CD4-positive, alpha-beta memory T cell (primary cell): ENCODE data around the gene ENG. TPM values are rescaled to one million over a fixed set of nuclear protein-coding genes. Genes with fewer than 3 reads are reported as not detected.
A peak's percentile ranks its signal among the peaks of the same experiment; 100 is the strongest.

Source experiments
- CTCF ChIA-PET: fragments of 350-600 bp; sonication (Branson Sonifier 250); formaldehyde crosslinking; loops from one replicate; lab custom pipeline; 2021; ENCODE audit warnings: inconsistent platforms; ENCODE audit not compliant: partially characterized antibody; lab: Charles Lee
- POLR2A ChIA-PET: fragments of 350-600 bp; sonication (Branson Sonifier 250); formaldehyde crosslinking; loops from one replicate; lab custom pipeline; 2021; ENCODE audit not compliant: partially characterized antibody; lab: Charles Lee
- DNase-seq, 5 donors: peaks; one replicate each; pipeline versions ENCODE4 v3.0.0 to v3.0.0-alpha.2; 2020 to 2022; ENCODE audit warnings: mixed read lengths in 1 of 5
- H3K27ac ChIP-seq: one replicate; pipeline ENCODE4 v1.7.0; 2013; ENCODE audit warnings: low read depth, low read length
- H3K27me3 ChIP-seq: 2 replicates; pipeline ENCODE4 v1.7.0; 2013; ENCODE audit warnings: mild to moderate bottlenecking, low read length, moderate library complexity; ENCODE audit not compliant: insufficient read depth
- H3K36me3 ChIP-seq: 2 replicates; pipeline ENCODE4 v1.7.0; 2013; ENCODE audit warnings: mild to moderate bottlenecking, low read length, moderate library complexity; ENCODE audit not compliant: insufficient read depth
- H3K4me1 ChIP-seq: 2 replicates; pipeline ENCODE4 v1.7.0; 2013; ENCODE audit warnings: mild to moderate bottlenecking, low read length, moderate library complexity; ENCODE audit not compliant: insufficient read depth
- H3K4me3 ChIP-seq, 2 donors: one replicate each; pipeline ENCODE4 v1.7.0; 2013; ENCODE audit warnings: low read length in 2 of 2, mild to moderate bottlenecking in 1 of 2
- H3K9me3 ChIP-seq, 2 donors: one replicate each; pipeline ENCODE4 v1.7.0; 2013; ENCODE audit warnings: low read length in 2 of 2, control low read depth in 1 of 2; ENCODE audit not compliant: control insufficient read depth in 1 of 2
- H3K27ac Mint-ChIP-seq, 7 donors: one replicate each; pipeline ENCODE4 v1.8.0; 2020 to 2021; ENCODE audit warnings: mixed read lengths in 7 of 7, mild to moderate bottlenecking in 6 of 7, inconsistent platforms in 3 of 7, moderate library complexity in 3 of 7
- H3K27me3 Mint-ChIP-seq, 2 donors: one replicate each; pipeline ENCODE4 v1.8.0; 2020 to 2021; ENCODE audit warnings: mixed read lengths in 2 of 2
- H3K36me3 Mint-ChIP-seq, 2 donors: one replicate each; pipeline ENCODE4 v1.8.0; 2020 to 2021; ENCODE audit warnings: mixed read lengths in 2 of 2, inconsistent platforms in 1 of 2, mild to moderate bottlenecking in 1 of 2
- H3K4me1 Mint-ChIP-seq, 4 donors: one replicate each; pipeline ENCODE4 v1.8.0; 2020 to 2021; ENCODE audit warnings: mixed read lengths in 4 of 4, mild to moderate bottlenecking in 1 of 4
- H3K4me3 Mint-ChIP-seq, 8 donors: one replicate each; pipeline ENCODE4 v1.8.0; 2020 to 2021; ENCODE audit warnings: mixed read lengths in 8 of 8, mild to moderate bottlenecking in 7 of 8, moderate library complexity in 6 of 8, inconsistent platforms in 3 of 8
- H3K9me3 Mint-ChIP-seq, 8 donors: one replicate each; pipeline ENCODE4 v1.8.0; 2020 to 2021; ENCODE audit warnings: mixed read lengths in 8 of 8, mild to moderate bottlenecking in 5 of 8, inconsistent platforms in 3 of 8, moderate library complexity in 1 of 8
- intact Hi-C: fragments of 100-400 bp; cut with micrococcal nuclease; formaldehyde crosslinking; loops from one replicate; pipeline ENCODE4 v1.15.1; 2023
- polyA plus RNA-seq, 2 donors: library from polyadenylated mRNA; unstranded; fragments of 300-500 nt; fragmentation: Illumina TruSeq; gene quantifications; one replicate each; pipeline ENCODE4 v1.2.3, GENCODE V29; 2021
- total RNA-seq, 2 experiments: library from RNA; stranded (reverse); gene quantifications; one replicate each; pipeline ENCODE4 v1.2.3, GENCODE V29; 2021

Gene ENG
- total and polyA plus RNA-seq, 4 experiments from 2014 or later, result 2.0 to 13.8 (median 8.9) TPM

- peaks cover 3 to 15% (median 5%) of the 10 kb centered on the region in 4 donors for H3K4me1 Mint-ChIP-seq
- H3K4me3 Mint-ChIP-seq, result peak overlapping the region in 1 of 8 donors; percentile 13
- no peaks in the 10 kb centered on the region for H3K27me3 ChIP-seq
- no peak overlapping the region for H3K27ac ChIP-seq
- no peak overlapping the region for H3K4me3 ChIP-seq
- intact Hi-C loops, result no loop called here
- no peaks in the 10 kb centered on the region for H3K27me3 Mint-ChIP-seq
- ChIA-PET POLR2A (no interaction called here), CTCF (no interaction called here)
- H3K36me3 ChIP-seq, result no peaks in the 10 kb centered on the region
- H3K9me3 Mint-ChIP-seq, result no peaks in the 10 kb centered on the region
- H3K9me3 ChIP-seq, result no peaks in the 10 kb centered on the region
- H3K4me1 ChIP-seq, result peaks cover 11% of the 10 kb centered on the region
- peak overlapping the region in 2 of 7 donors; percentile 50 to 75 for H3K27ac Mint-ChIP-seq
- DNase-seq, result no peak
- H3K36me3 Mint-ChIP-seq, result peaks cover 3 to 9% of the 10 kb centered on the region in 2 donors
Observed at GRCh38 chr9:127875306-127875966, 21.0 kb upstream of the ENG start.

DNA sequence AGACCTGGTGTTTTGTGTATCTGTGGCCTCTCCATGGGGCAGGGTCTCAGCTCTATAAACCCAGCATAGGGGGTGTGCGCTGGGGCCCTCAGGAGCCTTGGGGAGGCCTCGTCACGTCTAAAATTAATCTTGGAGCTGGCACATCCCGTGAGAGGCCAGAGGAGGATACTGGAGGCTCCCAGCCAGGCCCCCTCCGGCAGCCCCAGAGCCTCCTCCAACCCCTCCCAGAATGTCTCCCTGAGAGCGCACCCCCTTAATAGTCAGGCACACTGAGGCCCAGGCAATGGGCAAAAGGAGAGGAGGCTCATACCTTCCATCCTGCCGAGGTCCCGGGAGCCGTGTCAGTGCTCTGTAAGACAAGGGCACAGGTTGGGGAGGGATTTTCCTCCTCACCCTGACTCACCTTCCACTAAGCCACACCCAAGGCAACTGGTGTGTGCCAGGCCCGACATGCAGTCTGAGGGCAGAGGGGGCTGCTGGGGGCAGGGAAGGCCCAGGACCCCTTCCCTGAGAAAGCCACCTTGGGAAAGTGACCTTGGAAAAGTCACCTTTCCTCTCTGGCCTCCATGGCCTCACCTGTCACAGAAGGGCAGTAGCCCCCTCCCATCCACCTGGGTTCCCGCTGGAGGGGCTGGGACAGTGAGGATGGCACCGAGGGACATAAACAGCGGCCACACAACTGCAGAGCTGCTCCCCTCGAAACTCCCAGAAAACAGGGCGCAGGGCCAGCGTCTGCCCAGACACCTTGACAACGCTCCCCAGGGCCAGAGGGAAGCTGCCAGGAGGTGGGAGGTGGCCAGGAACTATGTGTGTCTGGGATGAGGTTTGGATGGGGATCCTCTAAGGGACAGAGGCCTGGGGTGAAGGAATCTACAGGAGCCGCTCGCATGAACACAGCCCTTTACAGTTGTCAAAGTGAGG lies 20.1 kb upstream of the ENG start:
- POLR2A ChIA-PET, result interaction anchor here (1.2 kb wide), 2 partner anchors 9 to 139 kb away, joined by 4 to 5 read pairs; partner anchors contain the start of gene TOR2A
- Histone ChIP-seq H3K9me3 (no peaks in the 10 kb centered on the region), H3K36me3 (no peaks in the 10 kb centered on the region), H3K4me1 (peaks cover 15% of the 10 kb centered on the region), H3K4me3 (no peak overlapping the region), H3K27me3 (no peaks in the 10 kb centered on the region), H3K27ac (no peak overlapping the region)
- intact Hi-C loops, result loop anchor here (5.0 kb wide), 1 partner anchor 43 kb away; the partner anchor contains the start of gene ST6GALNAC4
- Mint-ChIP-seq H3K9me3 (no peaks in the 10 kb centered on the region), H3K4me3 (no peak overlapping the region), H3K27me3 (no peaks in the 10 kb centered on the region), H3K27ac (peak overlapping the region in 1 of 7 donors; percentile 75), H3K4me1 (peaks cover 3 to 15% (median 5%) of the 10 kb centered on the region in 4 donors), H3K36me3 (peaks cover 3 to 9% of the 10 kb centered on the region in 2 donors)
- no peak for DNase-seq
- CTCF ChIA-PET, result interaction anchor here (0.7 to 2.5 kb wide), 3 partner anchors 19 to 140 kb away, joined by 3 to 11 read pairs (median 3); partner anchors contain the start of gene TOR2A

DNA sequence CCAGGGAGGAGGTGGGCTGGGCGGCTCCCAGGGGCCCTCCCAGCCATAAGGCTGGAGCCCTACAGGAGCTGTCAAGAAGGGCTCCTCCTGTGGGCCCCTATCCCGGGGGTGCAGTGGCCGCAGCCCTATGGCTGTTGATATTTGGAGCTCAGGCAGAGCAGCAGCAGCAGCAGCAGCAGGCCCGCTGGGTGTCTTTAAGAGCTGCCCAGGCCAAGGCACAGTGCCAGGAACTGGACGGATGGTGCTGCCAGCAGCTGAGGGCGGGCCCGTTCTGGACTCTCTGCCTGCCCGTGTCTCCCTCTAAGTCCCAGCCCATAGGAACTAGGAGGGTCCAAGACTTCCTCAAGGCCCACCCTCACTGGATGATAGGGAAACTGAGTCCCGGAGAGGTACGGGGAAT lies 19.4 kb upstream of the ENG start:
- Mint-ChIP-seq H3K9me3 (no peaks in the 10 kb centered on the region), H3K27ac (no peak overlapping the region), H3K4me1 (peaks cover 3 to 12% (median 5%) of the 10 kb centered on the region in 4 donors), H3K4me3 (no peak overlapping the region), H3K27me3 (no peaks in the 10 kb centered on the region), H3K36me3 (peaks cover 3 to 9% of the 10 kb centered on the region in 2 donors)
- Histone ChIP-seq H3K4me1 (peaks cover 15% of the 10 kb centered on the region), H3K9me3 (no peaks in the 10 kb centered on the region), H3K27me3 (no peaks in the 10 kb centered on the region), H3K4me3 (no peak overlapping the region), H3K36me3 (no peaks in the 10 kb centered on the region), H3K27ac (no peak overlapping the region)
- ChIA-PET CTCF (interaction anchor here (0.7 to 2.5 kb wide), 4 partner anchors 19 to 139 kb away, joined by 3 to 11 read pairs (median 4); partner anchors contain the start of gene TOR2A), POLR2A (interaction anchor here (0.5 to 1.2 kb wide), 3 partner anchors 9 to 426 kb away, joined by 4 to 6 read pairs (median 5); partner anchors contain the start of gene TOR2A)
- intact Hi-C loops, result loop anchor here (5.0 kb wide), 1 partner anchor 43 kb away; the partner anchor contains the start of gene ST6GALNAC4
- no peak for DNase-seq

DNA sequence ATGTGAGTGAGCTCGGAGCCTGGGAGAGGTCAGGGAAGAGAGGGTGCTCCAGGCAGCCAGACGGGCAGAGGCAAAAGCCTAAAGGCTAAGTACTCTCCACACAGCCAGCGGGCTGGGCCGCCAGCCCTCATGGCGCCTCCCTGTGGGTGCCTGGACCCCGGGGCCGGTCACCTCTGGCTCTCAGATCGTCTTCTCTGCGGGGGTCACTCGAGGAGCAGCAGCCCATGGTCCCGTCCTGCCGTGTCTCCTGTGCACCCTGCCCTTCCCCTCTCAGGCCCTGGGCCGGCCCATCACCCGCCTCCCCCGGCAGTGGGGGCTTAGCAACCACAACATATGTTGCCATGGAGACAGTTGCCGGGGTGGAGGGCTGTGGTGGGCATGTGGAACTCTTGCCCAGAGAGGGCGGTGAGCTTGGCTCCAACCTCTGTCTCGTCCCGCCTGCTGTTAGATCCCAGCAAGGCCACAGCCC lies 18.8 kb upstream of the ENG start:
- peaks cover 0 to 6% of the 10 kb centered on the region in 2 donors for H3K36me3 Mint-ChIP-seq
- intact Hi-C loops, result loop anchor here (5.0 kb wide), 1 partner anchor 44 kb away; the partner anchor contains the start of gene ST6GALNAC4
- H3K4me1 ChIP-seq, result peaks cover 11% of the 10 kb centered on the region
- H3K36me3 ChIP-seq, result peaks cover 3% of the 10 kb centered on the region
- DNase-seq, result no peak
- H3K27ac Mint-ChIP-seq, result no peak overlapping the region
- no peaks in the 10 kb centered on the region for H3K9me3 ChIP-seq
- ChIA-PET POLR2A (interaction anchor here (0.5 to 1.2 kb wide), 3 partner anchors 8 to 426 kb away, joined by 4 to 6 read pairs (median 5); partner anchors contain the start of gene TOR2A), CTCF (interaction anchor here (0.7 to 2.5 kb wide), 5 partner anchors 18 to 284 kb away, joined by 3 to 11 read pairs (median 4); partner anchors contain the start of gene TOR2A)
- no peaks in the 10 kb centered on the region for H3K27me3 Mint-ChIP-seq
- H3K4me3 Mint-ChIP-seq, result no peak overlapping the region
- H3K4me3 ChIP-seq, result no peak overlapping the region
- no peaks in the 10 kb centered on the region for H3K9me3 Mint-ChIP-seq
- no peak overlapping the region for H3K27ac ChIP-seq
- H3K4me1 Mint-ChIP-seq, result peaks cover 1 to 6% (median 4%) of the 10 kb centered on the region in 4 donors
- H3K27me3 ChIP-seq, result no peaks in the 10 kb centered on the region

DNA sequence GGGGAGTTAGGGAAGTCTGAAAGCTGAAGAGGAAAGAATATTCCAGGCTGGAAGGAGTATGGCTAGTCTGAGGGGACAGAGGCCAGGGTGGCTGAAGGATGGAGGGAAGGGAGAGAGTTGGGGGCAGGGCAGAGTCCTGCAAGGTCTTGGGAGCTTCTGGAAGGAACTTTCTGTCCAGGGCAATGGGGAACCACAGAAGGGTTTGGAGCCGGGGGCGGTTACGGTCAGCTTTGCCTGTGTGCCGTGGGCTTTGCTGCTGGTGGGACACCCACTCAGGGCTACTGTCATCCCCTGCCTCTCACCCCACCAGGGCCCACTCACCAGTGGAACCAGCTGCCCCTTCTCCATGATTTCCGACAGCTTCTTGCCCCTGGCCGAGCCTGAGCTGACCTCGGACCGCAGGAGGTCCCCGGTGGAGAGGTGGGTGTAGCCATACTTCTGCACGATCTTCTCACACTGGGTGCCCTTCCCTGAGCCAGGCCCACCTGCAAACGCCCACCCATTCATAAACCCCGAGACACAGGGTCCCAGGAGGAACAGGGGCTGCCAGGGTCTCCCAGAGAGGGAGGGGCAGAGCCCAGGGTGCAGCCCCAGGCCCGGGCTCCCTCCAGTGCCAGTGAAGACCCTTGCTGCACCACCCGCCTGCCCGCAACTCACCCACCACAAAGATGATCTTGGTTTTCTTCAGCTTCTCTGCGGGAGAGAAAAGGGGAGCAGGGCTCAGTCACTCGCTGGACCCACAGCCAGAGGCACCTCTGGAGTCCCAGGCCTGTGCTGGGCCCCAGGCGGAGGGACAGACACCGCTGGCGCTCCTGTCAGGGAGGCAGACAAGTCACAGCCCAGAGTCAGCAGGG lies 18.1 kb upstream of the ENG start:
- POLR2A ChIA-PET, result interaction anchor here (1.2 kb wide), 1 partner anchor 7 kb away, joined by 4 read pairs; no protein-coding TSS in a partner anchor
- CTCF ChIA-PET, result interaction anchor here (1.2 to 2.5 kb wide), 5 partner anchors 10 to 283 kb away, joined by 3 to 11 read pairs (median 4); partner anchors contain the start of gene TOR2A
- H3K9me3 Mint-ChIP-seq, result no peaks in the 10 kb centered on the region

DNA sequence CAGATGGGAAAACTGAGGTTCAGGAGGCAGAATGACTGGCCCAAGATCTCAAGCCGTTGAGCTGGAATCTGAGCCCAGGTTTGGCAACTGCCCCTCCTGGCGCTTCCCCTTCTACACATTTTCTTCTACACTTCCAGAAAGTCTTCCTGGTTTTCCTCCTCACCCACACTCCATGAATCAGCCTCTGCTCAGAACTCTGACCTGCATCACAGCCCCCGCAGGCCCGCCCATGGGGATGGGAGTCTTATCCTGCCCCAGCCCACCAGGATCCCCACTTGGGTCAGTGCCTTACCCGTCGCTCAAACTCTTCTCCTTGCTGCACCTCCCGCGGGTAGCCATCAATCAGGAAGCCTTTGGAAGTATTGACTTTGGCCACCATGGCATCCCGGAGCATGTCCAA lies 17.1 kb upstream of the ENG start:
- no peak overlapping the region for H3K27ac ChIP-seq
- CTCF ChIA-PET, result interaction anchor here (1.2 to 5.7 kb wide), 10 partner anchors 8 to 284 kb away, joined by 3 to 47 read pairs (median 12); partner anchors contain the start of genes ST6GALNAC4 and TOR2A
- POLR2A ChIA-PET, result no interaction called here
- H3K4me3 Mint-ChIP-seq, result no peak overlapping the region
- H3K4me3 ChIP-seq, result no peak overlapping the region
- H3K9me3 Mint-ChIP-seq, result no peaks in the 10 kb centered on the region
- H3K36me3 ChIP-seq, result peaks cover 5% of the 10 kb centered on the region
- no peak for DNase-seq
- no peaks in the 10 kb centered on the region for H3K27me3 ChIP-seq
- H3K9me3 ChIP-seq, result no peaks in the 10 kb centered on the region
- H3K27ac Mint-ChIP-seq, result no peak overlapping the region
- intact Hi-C loops, result loop anchor here (2.0 to 5.0 kb wide), 3 partner anchors 46 to 281 kb away; partner anchors contain the start of genes CDK9 and ST6GALNAC4
- peaks cover 0 to 6% of the 10 kb centered on the region in 2 donors for H3K36me3 Mint-ChIP-seq
- no peaks in the 10 kb centered on the region for H3K27me3 Mint-ChIP-seq
- no peaks in the 10 kb centered on the region for H3K4me1 Mint-ChIP-seq
- H3K4me1 ChIP-seq, result peaks cover 4% of the 10 kb centered on the region

More for the DNA sequence above, 18.1 kb upstream of the ENG start:
- Mint-ChIP-seq H3K36me3 (peaks cover 0 to 6% of the 10 kb centered on the region in 2 donors), H3K4me3 (no peak overlapping the region), H3K4me1 (peaks cover 0 to 1% (median 0%) of the 10 kb centered on the region in 4 donors), H3K27me3 (no peaks in the 10 kb centered on the region), H3K27ac (peak overlapping the region in 2 of 7 donors; percentile 50 to 69)
- intact Hi-C loops, result loop anchor here (5.0 kb wide), 1 partner anchor 45 kb away; the partner anchor contains the start of gene ST6GALNAC4
- no peak for DNase-seq
- Histone ChIP-seq H3K9me3 (no peaks in the 10 kb centered on the region), H3K27ac (no peak overlapping the region), H3K36me3 (peaks cover 5% of the 10 kb centered on the region), H3K4me1 (peaks cover 4% of the 10 kb centered on the region), H3K4me3 (no peak overlapping the region), H3K27me3 (no peaks in the 10 kb centered on the region)
